ENCODE results near the gene TBX10.

- TF ChIP-seq CTCF (IDR thresholded peaks at IDR 0.05) (no peak), POLR2AphosphoS5 (IDR thresholded peaks at IDR 0.05; ENCODE audit: low read depth, low read length) (no peak), REST (IDR thresholded peaks at IDR 0.05; ENCODE audit: insufficient read depth in 1 of 2, low read depth in 2 of 2, low read length in 1 of 2) (no peak), SIN3A (IDR thresholded peaks at IDR 0.05; ENCODE audit: borderline replicate concordance, insufficient read depth, low read depth, low read length) (no peak)
Observed at GRCh38 chr11:67657300-67657699, 17.7 kb upstream of the TBX10 start.
